Omental fat pad (tissue), 4 donors: Measurements from ENCODE around the gene HACD2. TPM values are rescaled to one million over a fixed set of nuclear protein-coding genes. Genes with fewer than 3 reads are reported as not detected.

Experiments
- total RNA-seq, 4 donors: library from RNA; depleted of rRNA; stranded (reverse); fragments of >200 nt; gene quantifications; one replicate each; pipeline ENCODE4 v1.1.0, GENCODE V29; 2016

Gene HACD2
- total RNA-seq, 4 donors from 2014 or later = 31.7 to 44.9 (median 34.0) TPM

Other genes with a start within 250 kb of the HACD2 start
- gene ADCY5, start 136.0 kb downstream of the HACD2 start, total RNA-seq = 10 to 100 TPM; 14.0 to 86.8 (median 41.5) TPM